Activated T-cell treated with anti-CD3 and anti-CD28 coated beads for 4 hours (primary cell): ENCODE data around the gene FTCD.

Source experiments
- DNase-seq: peaks from one replicate; pipeline ENCODE4 v3.0.0-alpha.2; 2020

Gene FTCD

GRCh38 chr21:46136739-46137349, 18.5 kb downstream of the FTCD start:
- no peak for DNase-seq

- DNase-seq = no peak
Measured at GRCh38 chr21:46135782-46136395, 19.5 kb downstream of the FTCD start.

GRCh38 chr21:46131838-46132651, 23.3 kb downstream of the FTCD start:
- no peak for DNase-seq

DNA sequence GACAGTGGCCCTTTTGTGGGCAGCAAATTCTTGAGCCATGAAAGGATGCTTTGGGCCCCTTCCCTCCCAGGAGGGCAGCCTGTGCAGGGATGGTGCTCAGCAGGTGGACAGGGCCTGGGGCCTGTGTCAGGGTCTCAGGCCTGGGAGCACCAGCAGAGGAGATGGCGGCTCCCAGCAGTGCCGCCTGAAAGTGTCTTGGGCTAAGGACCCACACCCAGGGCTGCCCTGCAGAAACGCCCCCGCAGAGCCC, 23.9 kb downstream of the FTCD start:
- DNase-seq = no peak

DNA sequence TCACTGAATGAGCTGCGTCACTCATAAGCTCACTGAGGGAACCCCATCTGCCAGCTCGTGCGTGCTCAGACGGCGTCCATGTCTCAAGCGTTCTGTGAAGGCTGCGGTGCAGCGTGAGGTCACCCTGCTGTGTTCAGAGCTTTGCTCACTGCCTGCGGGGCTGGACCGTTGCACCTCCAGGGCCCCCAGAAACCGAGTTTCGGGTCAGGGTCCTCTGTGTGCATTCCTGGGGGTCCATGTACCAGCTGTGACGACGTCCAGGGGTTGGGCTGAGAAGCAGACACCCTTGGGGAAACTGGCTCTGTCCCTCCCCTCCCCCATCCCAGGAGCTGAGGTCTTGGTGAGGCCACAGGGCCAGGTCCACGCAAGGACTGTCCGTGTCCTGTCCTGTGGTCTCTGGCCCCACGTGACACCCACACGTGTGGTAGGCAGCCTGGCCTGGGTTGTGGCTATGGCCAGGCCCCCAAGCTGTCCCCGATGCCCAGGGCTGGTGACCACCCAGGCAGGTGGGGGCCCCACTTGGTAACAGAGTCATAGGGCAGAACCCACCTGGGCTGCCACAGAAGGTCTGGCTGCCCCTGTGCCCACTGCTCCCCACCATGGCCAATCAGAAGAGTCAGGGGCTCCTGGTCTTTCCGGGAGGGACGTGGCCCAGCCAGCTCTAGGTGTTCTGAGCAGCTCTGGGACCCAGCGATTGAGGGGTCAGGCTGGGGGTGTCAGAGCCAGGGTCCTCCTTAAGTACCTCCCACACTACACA, 24.4 kb downstream of the FTCD start:
- DNase-seq = no peak

- DNase-seq = no peak
Measured at GRCh38 chr21:46129846-46130651, 25.3 kb downstream of the FTCD start.

- DNase-seq = no peak
Measured at GRCh38 chr21:46128933-46129571, 26.3 kb downstream of the FTCD start.

DNA sequence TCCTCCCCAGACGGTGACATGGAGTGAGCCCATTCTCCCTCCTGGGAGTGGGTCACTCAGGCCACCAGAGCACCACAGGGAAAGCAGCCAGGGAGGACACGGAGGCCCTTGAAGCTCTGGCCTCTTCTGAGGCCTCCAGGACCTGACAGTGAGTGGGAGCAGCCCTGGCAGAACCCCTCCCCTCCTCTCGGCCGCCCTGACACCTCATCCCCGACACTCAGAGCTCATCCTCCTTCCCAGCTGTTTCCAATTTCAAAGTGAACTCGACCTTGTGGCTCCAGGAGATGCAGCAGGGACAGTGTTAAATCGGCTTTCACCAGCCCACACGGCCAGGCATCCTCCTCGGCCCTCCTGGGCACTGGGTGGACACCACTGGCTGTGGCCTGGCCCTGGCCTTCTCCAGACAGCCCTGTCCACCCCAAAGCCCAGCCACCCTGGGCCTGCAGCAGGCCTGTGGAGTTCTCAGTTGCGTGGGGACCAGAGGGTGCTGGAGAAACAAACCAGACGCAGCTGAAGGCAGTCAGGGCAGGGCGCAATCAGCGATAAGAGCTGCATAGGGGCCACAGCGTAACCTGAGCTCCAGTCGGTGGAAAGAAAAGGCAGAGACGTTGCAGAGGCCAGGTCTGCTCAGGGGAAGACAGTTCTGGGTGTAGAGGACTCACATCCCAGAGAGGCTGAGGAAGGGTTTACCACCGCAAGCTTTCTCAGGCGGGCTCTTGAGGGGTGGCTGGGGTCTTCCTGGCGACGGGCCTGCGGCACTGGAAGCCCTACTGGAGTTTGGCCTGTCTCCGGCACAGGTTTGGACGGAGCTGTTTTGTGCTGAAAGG, 27.1 kb downstream of the FTCD start:
- DNase-seq = no peak

- no peak for DNase-seq
Measured at GRCh38 chr21:46127239-46128105, 27.9 kb downstream of the FTCD start.

DNA sequence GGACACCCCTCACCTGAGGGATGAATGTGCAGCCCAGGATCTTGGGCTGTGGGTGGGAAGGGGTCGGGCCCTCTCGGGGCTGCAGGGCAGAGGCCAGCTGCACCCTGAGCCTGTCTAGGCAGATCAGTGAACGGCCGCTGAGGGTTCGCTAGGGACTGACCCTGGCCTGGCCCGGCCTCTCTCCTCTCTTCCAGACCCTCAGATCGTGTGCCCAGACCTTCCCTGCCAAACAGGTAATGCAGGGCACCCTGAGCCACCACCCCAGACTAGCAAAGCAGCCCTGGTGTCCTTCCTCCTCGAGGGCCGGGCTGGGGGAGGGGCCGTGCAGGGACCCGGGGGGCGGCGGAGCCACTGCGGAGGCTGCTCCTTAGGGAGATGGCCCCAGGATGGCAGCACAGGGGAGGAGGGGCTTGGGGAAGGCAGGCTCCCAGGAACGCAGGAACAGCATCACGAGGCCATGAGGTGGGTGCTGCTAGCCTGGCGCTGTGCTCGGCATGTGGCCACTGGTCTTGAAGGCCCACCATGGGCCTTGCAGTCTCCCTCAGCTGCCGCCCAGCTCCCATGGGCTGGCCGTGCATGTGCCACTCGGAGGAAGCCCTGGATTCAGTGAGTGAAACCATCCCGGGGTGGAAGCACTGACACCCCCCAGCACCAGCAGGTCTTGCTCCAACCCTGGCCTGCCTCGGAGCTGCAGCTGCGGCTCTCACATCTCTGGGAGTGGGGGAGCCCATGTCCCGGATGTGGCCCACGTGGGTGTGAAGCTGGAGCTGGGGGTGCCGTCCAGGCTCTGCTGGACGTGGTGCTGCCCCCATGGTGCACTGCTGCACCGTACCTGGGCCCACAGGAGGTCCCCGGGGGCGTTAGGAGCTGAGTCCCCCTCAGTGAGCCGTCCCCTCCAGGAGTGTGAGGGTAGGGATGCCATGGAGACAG, 28.8 kb downstream of the FTCD start:
- no peak for DNase-seq

- DNase-seq = no peak
Measured at GRCh38 chr21:46125846-46126301, 29.5 kb downstream of the FTCD start.

GRCh38 chr21:46124926-46125845, 30.2 kb downstream of the FTCD start:
- DNase-seq = no peak

GRCh38 chr21:46124083-46124925, 31.1 kb downstream of the FTCD start:
- no peak for DNase-seq

- DNase-seq = no peak
Measured at GRCh38 chr21:46122758-46123683, 32.4 kb downstream of the FTCD start.

- DNase-seq = no peak
Measured at GRCh38 chr21:46122237-46122671, 33.1 kb downstream of the FTCD start.
